K562 treated with DMSO at 1 percent for 12 hours (cell line): ENCODE results near the gene CPO. TPM values are rescaled to one million over a fixed set of nuclear protein-coding genes. Genes with fewer than 3 reads are reported as not detected.

Experiments
- total RNA-seq: library from RNA; unstranded; fragments of 300-600 nt; gene quantifications from 2 replicates; pipeline ENCODE4 v1.2.3, GENCODE V29; 2022; ENCODE audit not compliant: insufficient read depth

The CPO gene
- not detected in 2 replicates for total RNA-seq

DNA sequence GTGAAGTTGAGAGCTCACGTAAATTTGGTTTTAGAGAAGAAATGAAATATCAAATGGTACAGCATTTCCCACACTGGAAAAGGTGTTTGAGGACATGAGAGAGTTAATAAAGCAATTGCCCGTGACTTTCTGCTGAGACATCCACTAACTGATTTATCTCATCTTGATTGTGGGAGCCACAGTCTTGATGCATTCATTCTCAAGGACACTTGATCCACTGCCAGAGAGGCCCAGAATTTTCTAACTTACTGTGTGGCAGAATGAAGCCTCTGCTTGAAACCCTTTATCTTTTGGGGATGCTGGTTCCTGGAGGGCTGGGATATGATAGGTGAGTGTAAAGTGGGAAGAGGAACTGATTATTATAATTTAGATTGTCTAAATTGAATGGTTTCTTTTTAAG is at the start of gene CPO:
TSS of gene CPO (plus strand) at position 179 of the 400 bp plus-strand sequence. CDS start at position 261, 82 bp downstream.

Other genes starting within 250 kb of the CPO start
- not detected in 2 replicates for gene DYTN, start 221.1 kb upstream of the CPO start, total RNA-seq
- gene MDH1B, start 174.2 kb upstream of the CPO start, total RNA-seq = 0.25 TPM in 1 of 2 replicates, not detected in the other
- 7.2 and 16.4 TPM in 2 replicates for gene FASTKD2, start 173.9 kb upstream of the CPO start, total RNA-seq
- 0.15 and 0.16 TPM in 2 replicates for gene KLF7, start 226.4 kb downstream of the CPO start, total RNA-seq